HG02588 (cell line): Measurements from ENCODE around the gene LGR6.
A peak's percentile ranks its signal among the peaks of the same experiment; 100 is the strongest.

Source experiments
- ATAC-seq: cut with Tn5 transposase; IDR thresholded peaks from one replicate; pipeline ENCODE4 v1.9.1; 2021; ENCODE audit warnings: mild to moderate bottlenecking, moderate library complexity; ENCODE audit not compliant: unreplicated experiment

The LGR6 gene

DNA sequence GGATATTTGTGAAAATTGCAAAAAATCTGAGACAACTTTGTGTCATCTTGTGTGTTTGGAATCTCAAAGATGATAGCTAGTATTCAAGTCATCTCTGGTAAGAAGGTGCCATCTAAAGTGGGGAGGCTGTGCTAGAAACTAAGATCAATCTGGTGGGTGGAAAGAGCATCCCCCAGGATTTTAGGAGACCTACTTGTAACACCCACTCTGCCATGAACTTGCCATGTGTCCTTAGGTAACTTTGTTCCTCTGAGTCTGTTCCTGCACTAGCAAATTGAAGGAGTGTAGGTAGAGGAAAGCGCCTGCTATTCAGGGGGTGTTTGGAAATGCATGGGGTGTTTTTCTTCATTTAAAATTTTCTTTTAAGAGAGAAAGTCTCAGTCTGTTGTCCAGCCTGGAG is 24.4 kb downstream of the LGR6 start:
- no peak for ATAC-seq

DNA sequence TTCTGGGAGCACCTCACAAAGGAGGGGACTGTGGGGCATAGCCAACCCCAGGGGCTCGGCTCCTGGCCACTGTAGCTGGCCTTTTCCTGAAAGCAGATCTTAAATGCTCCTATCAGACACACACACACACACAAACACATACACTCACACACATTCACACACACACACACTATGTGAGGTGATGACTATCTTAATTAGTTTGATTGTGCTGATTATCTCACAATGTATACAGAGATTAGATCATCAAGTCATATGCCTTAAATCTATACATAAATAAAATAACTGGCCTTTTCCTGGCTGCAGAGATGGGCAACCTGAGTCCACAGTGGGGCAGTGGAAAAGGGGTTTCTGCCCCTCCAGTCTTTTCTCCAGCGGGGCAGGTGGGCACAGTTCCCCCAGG is 27.1 kb downstream of the LGR6 start:
- ATAC-seq: no peak

DNA sequence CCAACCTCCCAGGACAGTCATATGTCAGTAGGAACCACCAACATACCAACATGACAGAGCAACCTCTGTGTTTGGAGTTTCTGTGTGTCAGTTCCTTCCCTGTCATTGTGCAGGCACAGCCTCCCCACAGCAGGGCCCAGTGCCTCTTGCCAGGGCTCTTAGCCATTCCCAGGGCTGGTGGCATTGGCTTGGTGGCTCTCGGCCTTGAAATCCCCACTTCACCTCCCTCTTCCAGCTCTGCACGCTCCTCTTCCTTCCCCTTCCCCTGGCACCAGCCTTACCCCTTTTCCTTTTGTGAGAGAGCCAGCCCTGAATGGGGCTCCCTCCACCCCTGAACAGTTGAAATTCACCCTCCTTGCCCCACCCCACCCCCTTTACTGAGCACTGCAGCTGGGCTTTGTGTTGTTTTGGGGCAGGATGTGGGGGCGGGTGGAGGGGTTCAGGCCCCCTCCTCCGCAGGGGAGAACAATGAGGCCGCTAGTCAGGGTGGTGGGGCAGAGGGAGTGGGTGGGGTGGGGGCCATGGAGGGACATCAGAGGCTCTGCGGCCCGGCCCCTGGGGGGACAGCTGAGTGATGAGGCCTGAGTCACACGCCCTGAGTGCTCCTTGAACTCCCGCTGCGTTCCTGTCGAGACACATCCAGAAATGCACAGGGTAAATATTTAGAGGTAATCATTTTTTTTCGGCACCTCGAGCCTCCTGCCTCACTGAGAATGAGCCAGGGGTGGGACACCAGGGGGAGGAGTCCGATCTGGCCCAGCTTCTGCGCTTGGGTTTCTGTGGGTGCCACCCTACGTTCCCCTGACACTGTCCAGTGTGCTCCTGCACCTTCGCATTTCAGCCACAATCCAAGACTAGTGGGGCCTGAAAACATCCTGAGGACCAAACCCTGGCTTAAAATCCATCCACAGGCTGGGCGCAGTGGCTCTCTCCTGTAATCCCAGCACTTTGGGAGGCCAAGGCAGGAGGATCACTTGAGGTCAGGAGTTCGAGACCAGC is 28.6 kb downstream of the LGR6 start:
- no peak for ATAC-seq

DNA sequence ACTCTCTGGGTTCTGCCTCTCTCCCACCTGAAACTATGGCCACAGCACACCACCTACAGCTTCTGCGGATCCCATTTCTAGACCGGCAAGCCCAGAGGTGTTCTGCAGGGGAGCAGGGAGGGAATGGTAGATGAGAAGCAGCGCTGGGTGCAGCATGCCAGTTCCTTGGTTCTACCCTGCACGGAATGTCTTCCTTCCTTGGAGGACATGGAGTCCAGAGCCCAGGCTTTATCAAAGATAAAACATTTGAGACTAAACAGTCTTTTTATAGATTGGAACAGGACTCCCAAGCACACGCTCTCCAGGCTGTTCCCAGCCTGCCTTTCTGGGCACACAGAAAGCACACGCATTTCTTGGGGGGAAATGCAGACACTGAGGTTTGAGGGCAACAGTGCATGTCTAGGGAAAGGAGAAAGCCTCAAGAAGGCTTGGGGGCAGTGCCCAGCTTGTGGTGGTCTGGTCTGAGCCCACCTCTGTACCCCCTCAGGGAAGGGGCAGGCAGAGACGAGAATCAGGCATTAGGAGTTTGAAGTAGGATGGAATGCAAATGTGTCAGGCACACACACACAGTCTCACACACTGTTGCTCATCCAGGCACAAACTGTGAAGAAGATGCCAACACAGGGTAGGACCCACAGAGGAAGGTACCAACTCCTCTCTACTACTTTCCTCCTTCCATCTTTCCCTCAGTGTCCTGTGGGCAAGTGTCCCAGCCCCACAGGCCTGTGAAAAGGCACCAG is 29.7 kb downstream of the LGR6 start:
- ATAC-seq: no peak

DNA sequence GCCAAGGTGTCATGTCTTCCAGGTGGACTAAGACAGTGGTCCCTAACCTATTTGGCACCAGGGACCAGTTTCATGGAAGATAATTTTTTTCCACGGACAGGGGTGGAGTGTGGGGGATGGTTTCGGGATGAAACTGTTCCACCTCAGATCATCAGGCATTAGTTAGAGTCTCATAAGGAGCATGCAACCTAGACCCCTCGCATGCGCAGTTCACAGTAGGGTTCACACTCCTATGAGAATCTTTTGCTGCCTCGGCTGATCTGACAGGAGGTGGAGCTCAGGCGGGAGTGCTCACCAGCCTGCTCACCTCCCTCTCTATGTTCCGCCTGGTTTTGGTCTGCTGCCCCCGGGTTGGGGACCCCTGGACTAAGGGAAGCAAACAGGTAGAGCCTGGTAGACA is 30.9 kb downstream of the LGR6 start:
- ATAC-seq: no peak

DNA sequence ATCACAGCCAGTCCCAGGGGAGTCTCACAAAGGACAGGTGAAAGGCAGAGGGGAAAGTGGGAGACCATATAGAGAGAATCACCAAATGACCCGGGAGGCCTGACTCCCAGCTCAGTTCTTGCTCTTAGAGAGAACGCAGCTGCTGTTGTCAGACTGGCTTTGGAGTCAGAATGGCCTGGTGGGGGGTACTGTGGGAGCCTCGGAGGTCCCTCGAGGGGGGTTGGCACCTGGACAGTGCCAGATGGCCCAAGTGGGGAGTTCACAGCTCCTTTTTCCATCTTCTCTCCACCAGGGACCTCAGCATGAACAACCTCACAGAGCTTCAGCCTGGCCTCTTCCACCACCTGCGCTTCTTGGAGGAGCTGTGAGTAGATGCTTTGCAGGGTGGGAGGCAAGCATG is 31.5 kb downstream of the LGR6 start:
- ATAC-seq: no peak

DNA sequence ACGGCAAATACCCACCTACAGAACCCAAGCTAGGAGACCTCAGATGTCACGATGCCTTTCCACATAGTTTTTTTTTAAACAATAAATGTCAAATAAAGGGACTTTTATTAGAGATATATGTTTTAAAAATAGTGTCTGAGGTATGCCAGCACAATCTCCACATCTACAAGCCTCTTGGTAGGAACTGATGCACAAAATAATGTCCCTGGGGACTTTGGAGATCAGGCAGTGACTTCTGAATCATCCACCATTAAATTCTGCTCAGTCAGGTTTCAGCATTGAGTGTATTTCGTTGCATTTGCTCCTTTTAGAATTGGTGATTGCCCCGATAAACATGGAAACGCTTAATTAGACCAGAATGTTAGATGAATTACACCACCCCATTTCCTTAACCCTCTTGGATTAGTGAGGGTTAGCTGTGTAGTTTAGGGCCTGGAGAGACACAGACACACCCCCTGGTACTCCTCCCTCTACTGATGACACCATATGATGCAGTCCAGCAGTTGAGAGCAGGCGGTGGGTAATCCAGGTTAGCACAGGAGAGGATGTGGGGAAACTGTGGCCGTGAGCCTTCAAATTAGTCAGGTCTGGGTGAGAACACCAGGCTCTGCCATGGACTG is 33.6 kb downstream of the LGR6 start:
- ATAC-seq: no peak

DNA sequence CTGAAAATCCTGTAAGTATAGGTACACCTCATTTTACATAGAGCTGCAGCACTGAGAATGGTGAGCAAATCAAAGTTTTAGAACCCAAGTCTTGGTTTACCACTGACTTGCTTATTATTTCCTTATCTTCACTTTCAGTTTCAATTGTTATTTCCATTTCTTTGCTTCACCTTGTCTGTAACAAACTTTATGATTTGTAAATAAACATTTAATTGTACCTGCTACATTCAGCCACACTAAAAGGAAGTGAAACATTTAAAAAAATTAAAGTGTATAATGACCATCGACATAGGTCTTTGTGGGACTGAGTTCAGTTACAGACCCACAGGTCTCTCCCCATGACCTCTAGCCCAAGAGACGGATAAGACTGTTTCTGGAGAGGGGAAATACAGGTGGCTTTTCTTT is 34.4 kb downstream of the LGR6 start:
- ATAC-seq: no peak

DNA sequence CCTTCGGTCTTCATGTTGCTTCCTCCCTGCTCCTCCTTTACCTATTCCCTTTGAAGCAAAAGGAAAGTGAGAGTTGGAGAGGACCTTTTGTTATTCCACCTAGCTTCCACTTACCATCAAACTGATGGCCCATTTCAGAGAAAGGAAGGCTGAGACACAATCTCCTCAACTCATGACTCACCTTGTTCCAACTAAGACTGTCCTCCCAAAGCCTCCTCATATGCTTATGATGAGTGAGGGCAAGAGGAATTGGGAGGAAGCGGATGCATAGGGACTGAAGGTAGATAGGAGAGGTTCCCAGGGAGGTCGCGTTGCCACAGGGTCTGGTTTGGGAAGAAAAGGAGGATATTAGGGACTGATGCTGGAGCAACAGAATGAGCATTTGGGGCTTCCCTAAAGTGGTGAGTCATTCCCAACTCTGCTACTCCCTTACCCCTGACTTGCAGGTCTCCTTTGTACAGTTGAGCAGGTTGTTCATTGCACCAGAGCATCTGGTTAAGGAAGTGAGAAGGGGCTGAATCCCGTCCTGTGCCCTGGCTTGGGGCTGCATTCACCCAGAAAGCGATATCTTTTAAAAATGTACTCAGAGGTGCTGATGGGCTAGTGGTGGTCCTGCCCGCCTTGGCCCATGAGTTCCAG is 35.0 kb downstream of the LGR6 start:
- ATAC-seq: no peak

DNA sequence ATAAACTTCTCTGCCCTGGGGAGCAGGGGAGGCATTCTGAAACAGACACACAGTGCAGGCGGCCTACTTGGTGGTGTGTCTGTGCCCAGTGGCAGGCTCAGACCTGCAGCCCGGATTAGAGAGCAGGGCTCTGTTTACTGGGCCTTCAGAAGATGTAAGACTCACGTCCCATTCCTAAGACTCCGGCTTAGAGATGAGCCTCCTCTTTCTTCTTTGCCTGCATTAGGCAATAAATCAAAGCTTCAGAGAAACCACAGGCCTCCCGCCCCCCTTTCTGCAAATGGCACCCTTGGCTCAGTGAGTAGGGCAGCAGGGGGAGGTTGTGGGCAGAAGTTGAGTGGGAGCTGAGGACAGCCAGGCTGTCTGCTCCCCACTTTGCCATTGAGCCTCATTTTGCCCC is 35.8 kb downstream of the LGR6 start:
- no peak for ATAC-seq

DNA sequence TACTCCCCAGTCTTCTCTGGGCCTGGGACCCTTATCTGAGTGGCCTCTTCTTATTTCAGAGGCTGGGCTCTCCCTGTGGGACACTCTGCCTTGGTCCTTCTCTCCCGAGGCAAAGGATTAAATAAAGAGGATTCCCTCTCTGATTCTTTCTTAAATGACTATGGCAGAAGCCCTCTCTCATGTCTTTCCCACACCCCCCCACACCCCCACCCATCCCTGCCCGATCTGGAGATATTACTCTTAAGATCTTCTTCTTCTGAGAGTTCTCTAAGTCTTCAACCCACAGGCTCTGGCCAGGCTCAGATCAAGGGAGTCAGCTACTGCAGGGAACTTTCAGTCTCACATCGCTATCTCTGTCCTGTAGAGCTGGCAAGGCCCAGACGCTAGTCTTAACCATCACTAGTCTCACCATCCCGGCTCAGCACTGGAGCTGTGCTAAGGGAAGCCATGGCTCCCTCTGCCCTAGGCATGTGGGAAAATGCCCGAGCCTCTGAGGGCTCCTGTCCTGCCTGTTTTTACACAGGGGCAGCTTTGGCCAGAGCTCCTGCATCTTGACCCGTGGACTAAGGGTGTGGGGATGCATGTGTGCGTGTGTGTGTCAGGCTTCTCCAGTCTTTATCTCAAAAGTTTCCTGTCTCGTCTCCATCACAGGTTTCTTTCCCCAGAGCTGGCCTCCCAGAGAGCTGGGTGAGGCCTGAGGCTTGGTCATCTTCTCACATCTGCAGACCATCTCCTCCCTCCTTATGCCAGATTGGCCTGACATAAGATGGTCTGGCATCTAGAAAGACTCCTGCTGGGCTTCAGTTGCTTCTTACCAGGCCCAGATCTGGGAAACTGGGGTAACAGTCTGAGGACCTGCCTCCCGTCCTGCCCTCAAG is 36.7 kb downstream of the LGR6 start:
- no peak for ATAC-seq

DNA sequence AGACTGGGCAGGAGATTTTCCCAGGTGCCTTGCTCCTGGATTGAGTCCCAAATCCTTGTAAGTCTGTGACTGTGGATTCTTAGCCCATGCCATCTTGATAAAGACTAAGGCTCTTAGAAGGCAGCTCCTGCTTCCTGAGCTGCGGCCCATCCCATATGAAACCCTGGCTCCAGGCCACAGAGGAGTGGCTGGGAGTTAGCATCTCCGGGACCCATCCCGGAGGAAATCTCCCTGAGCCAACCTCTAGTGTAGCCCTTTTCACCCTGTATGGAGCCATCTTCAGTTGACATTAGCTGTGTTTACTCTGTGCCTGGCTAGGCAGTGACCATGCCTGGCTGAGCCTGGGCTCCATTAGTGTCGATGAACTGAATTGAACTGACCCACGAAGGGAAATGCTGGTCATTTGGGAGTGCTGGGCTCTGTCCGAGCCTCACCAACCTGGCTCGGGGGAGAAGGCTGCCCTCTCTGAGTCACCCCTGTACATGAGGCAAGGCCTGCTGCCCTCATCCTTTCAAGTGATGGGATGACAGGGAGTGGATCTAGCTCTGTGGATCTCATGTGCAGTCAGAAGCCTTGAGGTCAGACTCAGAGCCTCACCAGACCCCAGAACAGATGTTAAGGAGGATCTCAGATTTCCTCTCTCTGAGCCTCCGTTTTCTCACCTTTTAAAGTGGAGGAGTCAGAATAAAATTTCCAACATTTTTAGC is 37.5 kb downstream of the LGR6 start:
- ATAC-seq: no peak

DNA sequence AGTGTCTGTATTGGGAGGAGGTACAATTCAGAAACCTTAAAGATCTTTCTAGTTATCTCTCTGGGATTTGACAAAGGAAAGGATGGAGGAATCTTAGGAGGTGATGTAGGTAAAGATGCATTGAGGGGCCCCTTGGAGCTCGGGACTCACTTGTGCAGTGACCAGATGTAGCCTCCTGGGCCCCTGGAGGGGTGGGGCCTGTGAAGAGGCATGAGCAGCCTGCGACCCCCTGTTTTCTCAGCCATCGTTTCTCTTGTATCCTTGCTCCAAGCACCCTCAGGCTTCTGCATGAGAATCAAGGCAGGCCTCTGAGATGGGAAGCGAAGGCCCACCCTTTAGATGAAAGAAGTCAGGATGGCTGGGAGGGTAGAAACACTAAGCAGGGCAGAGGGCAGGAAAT is 39.6 kb downstream of the LGR6 start:
- ATAC-seq: no peak

DNA sequence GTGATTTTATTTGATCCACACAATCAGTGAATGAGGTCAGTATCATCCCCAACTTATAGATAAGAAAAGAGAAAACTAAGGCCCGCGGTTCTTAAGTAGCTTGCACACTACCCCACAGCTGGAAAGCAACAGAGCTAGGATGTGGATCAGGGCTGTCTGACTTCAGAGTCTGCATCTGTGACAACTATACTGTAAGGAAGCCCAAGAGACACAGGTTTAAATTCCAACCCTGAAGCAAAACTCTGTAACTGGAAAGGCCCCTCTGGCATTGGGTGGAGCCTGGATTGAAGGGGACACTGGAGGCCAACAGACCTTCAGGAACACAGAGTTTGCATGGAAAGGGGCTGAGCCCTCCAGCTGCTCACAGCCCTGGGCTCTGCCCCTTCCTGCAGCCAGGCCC is 40.2 kb downstream of the LGR6 start:
- ATAC-seq: no peak

DNA sequence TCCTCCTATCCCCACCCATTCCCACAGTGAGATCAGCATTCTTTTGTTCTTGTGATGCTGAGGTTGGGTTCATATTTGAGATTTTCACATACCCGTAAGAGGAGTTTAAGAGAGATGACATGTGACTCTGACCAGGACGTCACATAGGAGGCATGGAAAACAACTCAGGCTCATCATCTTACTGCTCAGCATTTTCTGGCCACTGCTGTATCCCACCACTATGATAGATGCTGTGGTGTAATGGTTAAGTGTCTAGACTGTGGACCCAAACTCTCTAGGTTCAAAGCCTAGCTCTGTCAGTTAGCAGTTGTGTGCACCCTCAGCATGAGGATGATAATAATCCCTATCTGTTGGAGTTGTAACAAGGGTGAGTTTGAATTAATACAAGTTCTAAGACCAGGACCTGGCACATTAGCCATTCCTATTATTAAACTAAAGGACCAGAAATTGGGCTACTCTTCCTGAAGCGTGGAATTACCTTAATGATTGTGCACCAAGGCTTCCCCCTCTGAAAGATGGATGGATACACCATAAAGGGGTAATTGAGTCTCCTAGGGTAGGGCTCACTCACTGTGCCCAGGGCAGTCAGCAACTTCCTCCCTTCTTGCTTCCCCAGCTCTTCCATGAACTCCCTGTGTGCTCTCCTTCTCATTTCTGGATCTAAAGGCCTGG is 40.9 kb downstream of the LGR6 start:
- no peak for ATAC-seq

DNA sequence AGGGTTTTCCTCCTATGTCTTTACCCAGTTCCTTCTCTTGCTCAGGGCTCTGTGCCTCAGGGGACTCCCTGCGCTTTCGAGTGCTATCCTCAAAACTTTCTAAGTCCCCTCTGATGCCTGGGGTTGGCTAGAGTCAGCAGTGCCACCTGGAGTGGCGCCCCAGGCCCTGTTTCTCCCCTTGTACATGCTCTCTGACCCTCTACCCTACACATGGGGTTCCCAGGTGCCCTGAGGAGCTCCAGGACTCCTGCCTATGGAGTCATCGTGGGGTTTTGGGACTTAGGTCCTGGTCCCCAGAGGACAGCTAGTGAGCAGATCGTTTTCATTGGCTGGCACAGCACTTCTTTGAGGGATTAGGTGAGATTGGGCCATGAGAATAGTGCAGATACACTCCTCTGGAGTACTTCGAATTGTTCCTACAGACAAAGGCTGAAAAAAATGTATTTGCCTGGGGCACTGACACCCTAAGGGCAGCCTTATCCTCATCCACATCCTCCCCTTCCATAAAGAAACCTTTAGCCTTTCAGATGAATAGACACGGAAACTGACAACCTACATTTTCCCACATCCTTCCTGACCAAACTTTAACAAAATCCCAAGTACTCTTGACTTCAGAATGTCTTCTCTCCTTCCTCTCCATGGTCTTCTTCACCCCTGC is 41.5 kb downstream of the LGR6 start:
- ATAC-seq: no peak

DNA sequence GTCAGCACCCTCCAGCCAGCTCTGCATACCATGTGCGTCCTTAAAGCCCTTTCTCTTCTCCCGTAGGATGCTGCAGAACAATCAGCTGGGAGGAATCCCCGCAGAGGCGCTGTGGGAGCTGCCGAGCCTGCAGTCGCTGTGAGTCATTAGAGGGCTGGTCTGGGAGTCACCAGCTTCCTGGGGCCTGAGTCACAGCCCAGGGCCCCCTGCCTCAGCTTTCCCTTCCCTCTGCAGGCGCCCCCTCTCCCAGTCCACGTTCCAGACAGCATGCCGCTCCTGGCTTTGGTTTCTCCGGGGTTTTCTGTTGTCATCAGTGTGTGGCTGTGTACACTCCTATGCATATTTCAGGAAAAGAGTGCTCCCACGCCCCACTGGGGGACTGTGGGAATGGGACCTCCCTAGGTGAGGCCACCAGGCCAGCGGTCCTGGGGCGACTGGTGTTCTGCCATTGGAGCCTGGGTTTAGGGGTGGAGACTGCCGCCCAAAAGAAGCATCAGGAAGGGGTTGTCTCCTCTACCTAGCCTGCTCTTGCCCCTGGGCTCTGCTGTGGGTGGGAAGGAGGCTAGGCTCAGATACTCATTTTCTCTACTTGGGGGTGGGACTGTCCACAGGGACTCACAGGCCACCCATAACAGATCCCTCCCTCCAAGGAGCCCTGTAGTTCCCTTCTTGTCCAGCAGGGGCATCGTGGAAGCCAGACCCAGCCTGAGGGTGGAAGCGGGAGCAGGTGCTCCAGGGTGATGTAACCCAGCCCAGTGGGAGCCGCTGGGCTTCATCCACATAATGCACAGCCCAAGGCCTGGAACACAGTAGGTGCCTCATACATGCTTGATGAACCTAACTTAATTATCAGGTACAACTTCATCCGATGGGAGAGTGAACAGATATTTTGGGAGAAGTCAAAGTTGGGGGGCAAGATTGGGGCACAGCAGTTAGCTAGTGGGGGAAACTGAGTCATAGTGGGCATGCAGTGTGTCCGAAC is 42.5 kb downstream of the LGR6 start:
- ATAC-seq: peak; percentile 63
